Measurements from ENCODE around the gene KCNAB2. TPM values are rescaled to one million over a fixed set of nuclear protein-coding genes. Genes with fewer than 3 reads are reported as not detected.

Gene KCNAB2
- total and polyA plus RNA-seq, 2 experiments from 2014 or later, result 3.9 to 4.8 TPM

DNA sequence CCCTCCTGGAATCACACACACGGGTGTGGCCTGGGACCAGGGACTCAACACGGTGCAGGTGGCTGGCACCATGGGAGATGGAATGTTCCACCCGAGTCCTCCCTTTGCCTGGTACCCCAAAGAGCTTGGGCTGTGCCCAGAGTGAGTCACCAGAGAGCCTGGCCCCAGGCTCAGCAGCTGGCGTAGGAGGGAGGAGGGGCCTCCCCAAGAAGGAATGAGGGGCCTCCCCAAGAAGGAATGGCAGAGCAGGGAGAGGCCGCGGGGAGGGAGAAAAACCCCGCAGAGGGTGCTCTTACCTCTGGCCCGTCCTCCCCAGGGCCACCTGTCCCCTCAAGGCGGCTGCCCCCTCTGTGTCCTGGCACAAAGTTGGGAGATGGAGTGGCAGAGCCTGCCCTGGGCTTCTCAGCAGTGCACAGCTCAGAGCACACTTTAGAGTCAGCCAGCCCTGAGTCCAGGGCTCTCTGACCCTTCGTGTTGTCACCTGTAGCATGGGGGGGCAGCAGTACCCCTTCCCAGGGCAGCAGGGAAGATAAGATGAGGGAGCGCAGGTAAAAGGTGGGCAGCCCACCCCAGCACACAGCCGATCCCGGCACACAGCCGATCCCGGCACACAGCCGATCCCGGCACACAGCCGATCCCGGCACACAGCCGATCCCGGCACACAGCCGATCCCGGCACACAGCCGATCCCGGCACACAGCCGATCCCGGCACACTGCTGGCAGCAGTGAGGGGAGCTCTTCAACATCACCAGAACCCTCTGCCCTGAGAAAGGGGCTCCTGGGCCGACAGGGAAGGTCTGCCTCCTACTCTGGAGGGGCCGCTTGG lies 20.2 kb upstream of the KCNAB2 start:
- Histone ChIP-seq H3K4me3 (no peak overlapping the region), H3K4me2 (ENCODE audit: unreplicated experiment) (no peak overlapping the region), H3K27me3 (replicated peaks; ENCODE audit: insufficient read depth) (no peaks in the 10 kb centered on the region), H3K4me1 (ENCODE audit: insufficient read depth) (no peaks in the 10 kb centered on the region), H3F3A (ENCODE audit: insufficient read depth) (no peaks in the 10 kb centered on the region), H3K9me3 (ENCODE audit: low read depth) (no peaks in the 10 kb centered on the region), H3K27ac (no peak overlapping the region), H3K79me2 (ENCODE audit: insufficient read depth) (no peaks in the 10 kb centered on the region), H3K9me2 (ENCODE audit: insufficient read depth) (no peaks in the 10 kb centered on the region), H4K20me1 (ENCODE audit: insufficient read depth) (no peaks in the 10 kb centered on the region), H2AFZ (no peak overlapping the region), H3K9ac (no peak overlapping the region), H3K36me3 (ENCODE audit: low read depth) (no peaks in the 10 kb centered on the region)
- TF ChIP-seq EZH2phosphoT487 (IDR thresholded peaks at IDR 0.05; ENCODE audit: insufficient read depth, low read depth), result no peak
- no peak for TF ChIP-seq EZH2 (IDR thresholded peaks at IDR 0.05; ENCODE audit: insufficient read depth, poor library complexity, severe bottlenecking)
- 78% methylated on average over 13 to 16 of the region's 29 CpGs for WGBS, 2 experiments (ENCODE audit: low coverage in 1 of 2, low lambda C conversion rate in 2 of 2, missing lambda C conversion rate in 2 of 2)
- peak; percentile 32 for DNase-seq
- in situ Hi-C loops (cut with MboI), result no loop called here

DNA sequence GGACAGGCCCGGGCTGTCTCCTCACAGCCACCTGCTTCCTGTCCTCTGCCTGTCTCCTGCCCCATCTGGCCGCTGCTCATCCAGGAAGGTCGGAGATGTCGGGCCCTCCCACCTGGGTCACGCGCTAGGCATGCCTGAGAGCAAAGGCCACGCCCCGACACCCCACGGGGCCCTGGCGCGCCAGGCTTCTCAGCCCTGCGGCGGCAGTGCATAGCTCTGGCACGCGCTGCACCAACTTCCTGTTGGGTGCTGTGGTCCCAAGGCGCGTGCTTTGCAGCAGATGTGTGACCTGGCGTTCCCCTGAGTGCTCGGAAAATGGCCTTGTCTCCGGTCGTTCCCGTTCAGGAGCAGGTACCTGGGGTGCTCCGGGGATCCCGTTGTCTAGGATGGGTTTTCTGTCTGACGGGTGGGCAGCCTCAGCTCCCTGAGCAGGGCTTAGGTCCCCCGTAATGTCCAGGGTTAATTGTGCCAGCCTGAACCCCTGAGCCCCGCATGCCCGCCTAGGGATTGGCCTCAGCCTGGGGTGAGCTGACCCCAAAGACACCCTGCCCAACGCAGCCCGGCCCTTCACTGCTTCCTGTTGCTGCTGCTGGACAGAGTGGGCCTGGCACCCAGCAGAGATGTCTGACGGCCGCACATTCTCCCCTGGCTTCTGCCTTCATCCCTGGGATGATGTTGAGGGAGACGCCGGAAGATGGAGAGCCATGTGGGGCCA lies 19.4 kb upstream of the KCNAB2 start:
- H3K9me2 ChIP-seq (ENCODE audit: insufficient read depth), result no peaks in the 10 kb centered on the region
- no peaks in the 10 kb centered on the region for H3K4me1 ChIP-seq (ENCODE audit: insufficient read depth)
- in situ Hi-C loops (cut with MboI), result no loop called here
- no peaks in the 10 kb centered on the region for H3K79me2 ChIP-seq (ENCODE audit: insufficient read depth)
- no peaks in the 10 kb centered on the region for H3K36me3 ChIP-seq (ENCODE audit: low read depth)
- H2AFZ ChIP-seq, result no peak overlapping the region
- 65 to 67% methylated on average over 32 to 33 of the region's 34 CpGs for WGBS, 2 experiments (ENCODE audit: low coverage in 1 of 2, low lambda C conversion rate in 2 of 2, missing lambda C conversion rate in 2 of 2)
- H3K27me3 ChIP-seq (replicated peaks; ENCODE audit: insufficient read depth), result no peaks in the 10 kb centered on the region
- TF ChIP-seq EZH2phosphoT487 (IDR thresholded peaks at IDR 0.05; ENCODE audit: insufficient read depth, low read depth) (no peak), EZH2 (IDR thresholded peaks at IDR 0.05; ENCODE audit: insufficient read depth, poor library complexity, severe bottlenecking) (no peak)
- no peak overlapping the region for H3K27ac ChIP-seq
- H3K4me2 ChIP-seq (ENCODE audit: unreplicated experiment), result no peak overlapping the region
- no peak overlapping the region for H3K4me3 ChIP-seq
- no peak overlapping the region for H3K9ac ChIP-seq
- H3K9me3 ChIP-seq (ENCODE audit: low read depth), result no peaks in the 10 kb centered on the region
- H3F3A ChIP-seq (ENCODE audit: insufficient read depth), result no peaks in the 10 kb centered on the region
- DNase-seq, result no peak
- no peaks in the 10 kb centered on the region for H4K20me1 ChIP-seq (ENCODE audit: insufficient read depth)

- Histone ChIP-seq H3K4me1 (ENCODE audit: insufficient read depth) (no peaks in the 10 kb centered on the region), H3K4me3 (no peak overlapping the region), H3K9me2 (ENCODE audit: insufficient read depth) (no peaks in the 10 kb centered on the region), H3K27ac (no peak overlapping the region), H3F3A (ENCODE audit: insufficient read depth) (no peaks in the 10 kb centered on the region), H3K9ac (no peak overlapping the region), H3K27me3 (replicated peaks; ENCODE audit: insufficient read depth) (no peaks in the 10 kb centered on the region), H4K20me1 (ENCODE audit: insufficient read depth) (no peaks in the 10 kb centered on the region), H3K4me2 (ENCODE audit: unreplicated experiment) (no peak overlapping the region), H3K79me2 (ENCODE audit: insufficient read depth) (no peaks in the 10 kb centered on the region), H3K36me3 (ENCODE audit: low read depth) (no peaks in the 10 kb centered on the region), H3K9me3 (ENCODE audit: low read depth) (no peaks in the 10 kb centered on the region), H2AFZ (no peak overlapping the region)
- in situ Hi-C loops (cut with MboI), result no loop called here
- WGBS, 2 experiments (ENCODE audit: low coverage in 1 of 2, low lambda C conversion rate in 2 of 2, missing lambda C conversion rate in 2 of 2), result 77% methylated on average over 10 of the region's 10 CpGs
- DNase-seq, result no peak
- TF ChIP-seq EZH2phosphoT487 (IDR thresholded peaks at IDR 0.05; ENCODE audit: insufficient read depth, low read depth) (no peak), EZH2 (IDR thresholded peaks at IDR 0.05; ENCODE audit: insufficient read depth, poor library complexity, severe bottlenecking) (no peak)
Observed at GRCh38 chr1:6027591-6027990, 18.1 kb upstream of the KCNAB2 start.

GRCh38 chr1:6028042-6028850 lies 17.4 kb upstream of the KCNAB2 start:
- H3K27me3 ChIP-seq (replicated peaks; ENCODE audit: insufficient read depth), result no peaks in the 10 kb centered on the region
- no peaks in the 10 kb centered on the region for H3K9me2 ChIP-seq (ENCODE audit: insufficient read depth)
- H3F3A ChIP-seq (ENCODE audit: insufficient read depth), result no peaks in the 10 kb centered on the region
- H3K27ac ChIP-seq, result no peak overlapping the region
- H3K9me3 ChIP-seq (ENCODE audit: low read depth), result no peaks in the 10 kb centered on the region
- H3K4me2 ChIP-seq (ENCODE audit: unreplicated experiment), result no peak overlapping the region
- TF ChIP-seq EZH2phosphoT487 (IDR thresholded peaks at IDR 0.05; ENCODE audit: insufficient read depth, low read depth) (no peak), EZH2 (IDR thresholded peaks at IDR 0.05; ENCODE audit: insufficient read depth, poor library complexity, severe bottlenecking) (no peak)
- H3K79me2 ChIP-seq (ENCODE audit: insufficient read depth), result no peaks in the 10 kb centered on the region
- no peak for DNase-seq
- H3K36me3 ChIP-seq (ENCODE audit: low read depth), result no peaks in the 10 kb centered on the region
- H2AFZ ChIP-seq, result no peak overlapping the region
- in situ Hi-C loops (cut with MboI), result no loop called here
- H3K4me1 ChIP-seq (ENCODE audit: insufficient read depth), result no peaks in the 10 kb centered on the region
- 82 to 83% methylated on average over 19 of the region's 19 CpGs for WGBS, 2 experiments (ENCODE audit: low coverage in 1 of 2, low lambda C conversion rate in 2 of 2, missing lambda C conversion rate in 2 of 2)
- no peak overlapping the region for H3K4me3 ChIP-seq
- H4K20me1 ChIP-seq (ENCODE audit: insufficient read depth), result no peaks in the 10 kb centered on the region
- no peak overlapping the region for H3K9ac ChIP-seq

Data from GM23248 (cell line).